HepG2 (cell line): ENCODE measurements around the gene RASAL3. TPM values are rescaled to one million over a fixed set of nuclear protein-coding genes. Genes with fewer than 3 reads are reported as not detected.

ENCODE experiments used
- ASH2L ChIP-seq: fragments of 300-600, 200-600 bp; sonication (generic); IDR thresholded peaks from 2 replicates; pipeline ENCODE4 v1.7.0; 2017; ENCODE audit warnings: low read depth, mild to moderate bottlenecking, moderate library complexity, mixed read lengths, low read length; ENCODE audit not compliant: insufficient read length
- KAT2B ChIP-seq: fragments of 150-350 bp; IDR thresholded peaks from 2 replicates; pipeline ENCODE4 v1.6.1; 2014; ENCODE audit warnings: low read depth, low read length, borderline replicate concordance
- NR2C2 ChIP-seq: sonication (generic); formaldehyde crosslinking; IDR thresholded peaks from 2 replicates; pipeline ENCODE4 v1.4.0; 2020; ENCODE audit warnings: missing genetic modification reagents, mild to moderate bottlenecking, moderate library complexity, borderline replicate concordance
- PHF5A ChIP-seq: IDR thresholded peaks from one replicate; pipeline ENCODE4 v1.6.1; 2018; ENCODE audit warnings: low read depth, missing genetic modification reagents; ENCODE audit not compliant: unreplicated experiment
- PLRG1 ChIP-seq: fragments of 450-650 bp; conservative IDR thresholded peaks from 2 replicates; pipeline ENCODE4 v1.6.1; 2016
- SP4 ChIP-seq: sonication (generic); formaldehyde crosslinking; IDR thresholded peaks from 2 replicates; pipeline ENCODE4 v1.8.1; 2023; ENCODE audit warnings: mild to moderate bottlenecking, missing genetic modification reagents
- U2AF1 ChIP-seq: fragments of 200-400 bp; formaldehyde crosslinking; optimal IDR thresholded peaks from 2 replicates; pipeline ENCODE3; 2017; ENCODE audit warnings: mild to moderate bottlenecking, low read depth, low read length
- ZFP90 ChIP-seq: sonication (generic); formaldehyde crosslinking; IDR thresholded peaks from 2 replicates; pipeline ENCODE4 v1.8.0; 2022; ENCODE audit warnings: missing genetic modification reagents, mild to moderate bottlenecking, inconsistent platforms, borderline replicate concordance
- polyA plus RNA-seq, 8 experiments: library from polyadenylated mRNA; depleted of rRNA in 3 of 8; stranded (reverse) in 7 of 8; unstranded in 1 of 8; fragments of >200 nt; fragmentation: Illumina TruSeq in 4 of 8; extraction: Trizol in 4 of 8; gene quantifications; 2 replicates each; pipeline versions ENCODE4 v1.2.1 to v1.2.3, GENCODE V29; 2011 to 2016; ENCODE audit warnings: low read depth in 4 of 8, missing spikeins in 1 of 8, mixed read lengths in 1 of 8; ENCODE audit not compliant: insufficient read depth in 1 of 8
- total RNA-seq, 5 experiments: library from RNA; depleted of rRNA; stranded (reverse); fragments of >200 nt; fragmentation: Illumina TruSeq; extraction: Trizol; gene quantifications; 2 replicates each; pipeline ENCODE4 v1.2.3, GENCODE V29; 2016; ENCODE audit warnings: low read depth in 1 of 5
- TF ChIP-seq, protein P1 (sequence below): sonication (generic); formaldehyde crosslinking; IDR thresholded peaks from 2 replicates; pipeline ENCODE4 v1.4.0; 2020; ENCODE audit warnings: missing genetic modification reagents, borderline replicate concordance
- TF ChIP-seq, protein P2 (sequence below): sonication (generic); formaldehyde crosslinking; IDR thresholded peaks from 2 replicates; pipeline ENCODE4 v1.8.1; 2022; ENCODE audit warnings: mild to moderate bottlenecking, missing genetic modification reagents
- TF ChIP-seq, protein P3 (sequence below): sonication (generic); formaldehyde crosslinking; IDR thresholded peaks from 2 replicates; pipeline ENCODE4 v1.4.0; 2020; ENCODE audit warnings: missing genetic modification reagents, borderline replicate concordance
- TF ChIP-seq, protein P4 (sequence below): IDR thresholded peaks from 2 replicates; pipeline ENCODE4 v1.6.1; 2016; ENCODE audit warnings: mild to moderate bottlenecking, missing biosample characterization, missing genetic modification reagents
- TF ChIP-seq, protein P5 (sequence below): sonication (generic); formaldehyde crosslinking; IDR thresholded peaks from 2 replicates; pipeline ENCODE4 v1.4.0; 2020; ENCODE audit warnings: low read depth, missing genetic modification reagents
- TF ChIP-seq, protein P6 (sequence below): sonication (generic); formaldehyde crosslinking; IDR thresholded peaks from 2 replicates; pipeline ENCODE4 v1.5.0; 2020; ENCODE audit warnings: mild to moderate bottlenecking, missing genetic modification reagents, moderate library complexity

Gene RASAL3
- total and polyA plus RNA-seq, 2 of the 13 experiments (the other 11 are each of a cell fraction or from before 2014, with no cell fraction given), result not detected

DNA sequence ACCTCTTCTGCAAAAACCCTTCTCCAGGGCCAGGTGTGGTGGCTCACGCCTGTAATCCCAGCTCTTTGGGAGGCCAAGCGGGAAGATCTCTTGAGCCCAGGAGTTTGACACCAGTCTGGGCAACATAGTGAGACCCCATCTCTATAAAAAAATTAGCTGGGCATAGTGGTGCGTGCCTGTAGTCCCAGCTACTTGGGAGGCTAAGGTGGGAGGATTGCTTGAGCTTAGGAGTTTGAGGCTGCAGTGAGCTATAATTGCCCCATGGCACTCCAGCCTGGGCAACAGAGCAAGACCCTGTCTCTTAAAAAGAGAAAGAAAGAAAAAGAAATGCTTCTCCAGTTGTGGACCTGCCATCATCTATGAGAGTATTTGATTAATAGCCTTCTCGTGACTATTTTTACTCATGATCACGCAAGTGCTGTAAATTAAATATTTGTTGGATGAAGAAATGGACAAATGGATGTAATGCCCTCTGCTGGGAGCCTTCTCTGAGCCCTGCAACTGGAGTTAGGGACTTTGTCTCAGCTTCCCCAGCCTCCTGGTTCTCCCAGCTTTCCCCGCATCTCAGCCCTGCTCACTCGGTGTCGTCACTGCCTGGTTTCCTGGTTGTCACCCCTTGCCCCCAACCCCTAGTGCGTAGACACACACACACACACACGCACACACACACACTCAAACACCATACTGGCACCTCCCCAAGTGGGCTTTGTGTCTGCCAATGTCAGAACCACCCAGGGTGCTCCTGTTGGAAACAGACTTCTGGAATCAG is 26.8 kb downstream of the RASAL3 start (continued):
- TF ChIP-seq, protein P1, sequence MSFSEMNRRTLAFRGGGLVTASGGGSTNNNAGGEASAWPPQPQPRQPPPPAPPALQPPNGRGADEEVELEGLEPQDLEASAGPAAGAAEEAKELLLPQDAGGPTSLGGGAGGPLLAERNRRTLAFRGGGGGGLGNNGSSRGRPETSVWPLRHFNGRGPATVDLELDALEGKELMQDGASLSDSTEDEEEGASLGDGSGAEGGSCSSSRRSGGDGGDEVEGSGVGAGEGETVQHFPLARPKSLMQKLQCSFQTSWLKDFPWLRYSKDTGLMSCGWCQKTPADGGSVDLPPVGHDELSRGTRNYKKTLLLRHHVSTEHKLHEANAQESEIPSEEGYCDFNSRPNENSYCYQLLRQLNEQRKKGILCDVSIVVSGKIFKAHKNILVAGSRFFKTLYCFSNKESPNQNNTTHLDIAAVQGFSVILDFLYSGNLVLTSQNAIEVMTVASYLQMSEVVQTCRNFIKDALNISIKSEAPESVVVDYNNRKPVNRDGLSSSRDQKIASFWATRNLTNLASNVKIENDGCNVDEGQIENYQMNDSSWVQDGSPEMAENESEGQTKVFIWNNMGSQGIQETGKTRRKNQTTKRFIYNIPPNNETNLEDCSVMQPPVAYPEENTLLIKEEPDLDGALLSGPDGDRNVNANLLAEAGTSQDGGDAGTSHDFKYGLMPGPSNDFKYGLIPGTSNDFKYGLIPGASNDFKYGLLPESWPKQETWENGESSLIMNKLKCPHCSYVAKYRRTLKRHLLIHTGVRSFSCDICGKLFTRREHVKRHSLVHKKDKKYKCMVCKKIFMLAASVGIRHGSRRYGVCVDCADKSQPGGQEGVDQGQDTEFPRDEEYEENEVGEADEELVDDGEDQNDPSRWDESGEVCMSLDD (CRISPR knock-in tag), result no peak
- TF ChIP-seq, protein P2, sequence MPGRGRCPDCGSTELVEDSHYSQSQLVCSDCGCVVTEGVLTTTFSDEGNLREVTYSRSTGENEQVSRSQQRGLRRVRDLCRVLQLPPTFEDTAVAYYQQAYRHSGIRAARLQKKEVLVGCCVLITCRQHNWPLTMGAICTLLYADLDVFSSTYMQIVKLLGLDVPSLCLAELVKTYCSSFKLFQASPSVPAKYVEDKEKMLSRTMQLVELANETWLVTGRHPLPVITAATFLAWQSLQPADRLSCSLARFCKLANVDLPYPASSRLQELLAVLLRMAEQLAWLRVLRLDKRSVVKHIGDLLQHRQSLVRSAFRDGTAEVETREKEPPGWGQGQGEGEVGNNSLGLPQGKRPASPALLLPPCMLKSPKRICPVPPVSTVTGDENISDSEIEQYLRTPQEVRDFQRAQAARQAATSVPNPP (CRISPR knock-in tag), result no peak
- TF ChIP-seq ZFP90 (CRISPR knock-in tag) (0 out of 2 replicates have a peak, but pooled peaks have one; percentile 7), KAT2B (no peak), ASH2L (peak; percentile 52), SP4 (CRISPR knock-in tag) (no peak), PLRG1 (no peak), U2AF1 (no peak), PHF5A (CRISPR knock-in tag) (no peak), NR2C2 (CRISPR knock-in tag) (no peak)
- TF ChIP-seq, protein P3, sequence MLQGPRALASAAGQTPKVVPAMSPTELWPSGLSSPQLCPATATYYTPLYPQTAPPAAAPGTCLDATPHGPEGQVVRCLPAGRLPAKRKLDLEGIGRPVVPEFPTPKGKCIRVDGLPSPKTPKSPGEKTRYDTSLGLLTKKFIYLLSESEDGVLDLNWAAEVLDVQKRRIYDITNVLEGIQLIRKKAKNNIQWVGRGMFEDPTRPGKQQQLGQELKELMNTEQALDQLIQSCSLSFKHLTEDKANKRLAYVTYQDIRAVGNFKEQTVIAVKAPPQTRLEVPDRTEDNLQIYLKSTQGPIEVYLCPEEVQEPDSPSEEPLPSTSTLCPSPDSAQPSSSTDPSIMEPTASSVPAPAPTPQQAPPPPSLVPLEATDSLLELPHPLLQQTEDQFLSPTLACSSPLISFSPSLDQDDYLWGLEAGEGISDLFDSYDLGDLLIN (CRISPR knock-in tag), result no peak
- TF ChIP-seq, protein P4, sequence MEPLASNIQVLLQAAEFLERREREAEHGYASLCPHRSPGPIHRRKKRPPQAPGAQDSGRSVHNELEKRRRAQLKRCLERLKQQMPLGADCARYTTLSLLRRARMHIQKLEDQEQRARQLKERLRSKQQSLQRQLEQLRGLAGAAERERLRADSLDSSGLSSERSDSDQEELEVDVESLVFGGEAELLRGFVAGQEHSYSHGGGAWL (CRISPR knock-in tag), result no peak
- TF ChIP-seq, protein P5, sequence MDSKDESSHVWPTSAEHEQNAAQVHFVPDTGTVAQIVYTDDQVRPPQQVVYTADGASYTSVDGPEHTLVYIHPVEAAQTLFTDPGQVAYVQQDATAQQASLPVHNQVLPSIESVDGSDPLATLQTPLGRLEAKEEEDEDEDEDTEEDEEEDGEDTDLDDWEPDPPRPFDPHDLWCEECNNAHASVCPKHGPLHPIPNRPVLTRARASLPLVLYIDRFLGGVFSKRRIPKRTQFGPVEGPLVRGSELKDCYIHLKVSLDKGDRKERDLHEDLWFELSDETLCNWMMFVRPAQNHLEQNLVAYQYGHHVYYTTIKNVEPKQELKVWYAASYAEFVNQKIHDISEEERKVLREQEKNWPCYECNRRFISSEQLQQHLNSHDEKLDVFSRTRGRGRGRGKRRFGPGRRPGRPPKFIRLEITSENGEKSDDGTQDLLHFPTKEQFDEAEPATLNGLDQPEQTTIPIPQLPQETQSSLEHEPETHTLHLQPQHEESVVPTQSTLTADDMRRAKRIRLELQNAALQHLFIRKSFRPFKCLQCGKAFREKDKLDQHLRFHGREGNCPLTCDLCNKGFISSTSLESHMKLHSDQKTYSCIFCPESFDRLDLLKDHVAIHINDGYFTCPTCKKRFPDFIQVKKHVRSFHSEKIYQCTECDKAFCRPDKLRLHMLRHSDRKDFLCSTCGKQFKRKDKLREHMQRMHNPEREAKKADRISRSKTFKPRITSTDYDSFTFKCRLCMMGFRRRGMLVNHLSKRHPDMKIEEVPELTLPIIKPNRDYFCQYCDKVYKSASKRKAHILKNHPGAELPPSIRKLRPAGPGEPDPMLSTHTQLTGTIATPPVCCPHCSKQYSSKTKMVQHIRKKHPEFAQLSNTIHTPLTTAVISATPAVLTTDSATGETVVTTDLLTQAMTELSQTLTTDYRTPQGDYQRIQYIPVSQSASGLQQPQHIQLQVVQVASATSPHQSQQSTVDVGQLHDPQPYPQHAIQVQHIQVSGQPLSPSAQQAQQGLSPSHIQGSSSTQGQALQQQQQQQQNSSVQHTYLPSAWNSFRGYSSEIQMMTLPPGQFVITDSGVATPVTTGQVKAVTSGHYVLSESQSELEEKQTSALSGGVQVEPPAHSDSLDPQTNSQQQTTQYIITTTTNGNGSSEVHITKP (CRISPR knock-in tag), result 0 out of 2 replicates have a peak, but pooled peaks have one; percentile 8
- TF ChIP-seq, protein P6, sequence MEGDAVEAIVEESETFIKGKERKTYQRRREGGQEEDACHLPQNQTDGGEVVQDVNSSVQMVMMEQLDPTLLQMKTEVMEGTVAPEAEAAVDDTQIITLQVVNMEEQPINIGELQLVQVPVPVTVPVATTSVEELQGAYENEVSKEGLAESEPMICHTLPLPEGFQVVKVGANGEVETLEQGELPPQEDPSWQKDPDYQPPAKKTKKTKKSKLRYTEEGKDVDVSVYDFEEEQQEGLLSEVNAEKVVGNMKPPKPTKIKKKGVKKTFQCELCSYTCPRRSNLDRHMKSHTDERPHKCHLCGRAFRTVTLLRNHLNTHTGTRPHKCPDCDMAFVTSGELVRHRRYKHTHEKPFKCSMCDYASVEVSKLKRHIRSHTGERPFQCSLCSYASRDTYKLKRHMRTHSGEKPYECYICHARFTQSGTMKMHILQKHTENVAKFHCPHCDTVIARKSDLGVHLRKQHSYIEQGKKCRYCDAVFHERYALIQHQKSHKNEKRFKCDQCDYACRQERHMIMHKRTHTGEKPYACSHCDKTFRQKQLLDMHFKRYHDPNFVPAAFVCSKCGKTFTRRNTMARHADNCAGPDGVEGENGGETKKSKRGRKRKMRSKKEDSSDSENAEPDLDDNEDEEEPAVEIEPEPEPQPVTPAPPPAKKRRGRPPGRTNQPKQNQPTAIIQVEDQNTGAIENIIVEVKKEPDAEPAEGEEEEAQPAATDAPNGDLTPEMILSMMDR, result peak; percentile 50
